GM18505 (cell line): Measurements from ENCODE around the gene PAM16.
"Not testable (repeated sequence)": the region's sequence is repeated elsewhere in the genome, so short reads cannot be mapped to it uniquely, and the experiment has no call there.

Source experiments
- ATAC-seq: cut with Tn5 transposase; IDR thresholded peaks from one replicate; pipeline ENCODE4 v1.9.1; 2021; ENCODE audit not compliant: unreplicated experiment
- POLR2A ChIP-seq: IDR thresholded peaks from 4 replicates; pipeline ENCODE4 v1.6.1; 2011; ENCODE audit warnings: borderline replicate concordance; ENCODE audit not compliant: insufficient read depth, insufficient read length; ENCODE audit errors: extremely low read depth

The PAM16 gene

GRCh38 chr16:4338125-4338582, 13.0 kb downstream of the PAM16 start:
- no peak for ATAC-seq
- TF ChIP-seq POLR2A, result no peak

GRCh38 chr16:4337540-4338088, 13.5 kb downstream of the PAM16 start:
- TF ChIP-seq POLR2A, result no peak
- no peak for ATAC-seq

- no peak for ATAC-seq
Observed at GRCh38 chr16:4336701-4337539, 14.2 kb downstream of the PAM16 start.

GRCh38 chr16:4334724-4335495, 16.2 kb downstream of the PAM16 start:
- TF ChIP-seq POLR2A, result no peak
- ATAC-seq, result no peak

More at GRCh38 chr16:4336701-4337539, 14.2 kb downstream of the PAM16 start:
- TF ChIP-seq POLR2A, result no peak

GRCh38 chr16:4333714-4334113, 17.4 kb downstream of the PAM16 start:
- not testable (repeated sequence) for ATAC-seq

GRCh38 chr16:4333308-4333638, 17.8 kb downstream of the PAM16 start:
- ATAC-seq, result no peak
- no peak for TF ChIP-seq POLR2A

- TF ChIP-seq POLR2A, result no peak
- no peak for ATAC-seq
Observed at GRCh38 chr16:4332623-4333307, 18.4 kb downstream of the PAM16 start.

GRCh38 chr16:4332083-4332482, 19.0 kb downstream of the PAM16 start:
- TF ChIP-seq POLR2A, result no peak

GRCh38 chr16:4330277-4330874, 20.7 kb downstream of the PAM16 start:
- peak; percentile 51 for ATAC-seq
- TF ChIP-seq POLR2A, result no peak

More at GRCh38 chr16:4332083-4332482, 19.0 kb downstream of the PAM16 start:
- no peak for ATAC-seq

GRCh38 chr16:4328782-4329775, 22.0 kb downstream of the PAM16 start:
- TF ChIP-seq POLR2A, result no peak
- ATAC-seq, result no peak

GRCh38 chr16:4328046-4328781, 22.9 kb downstream of the PAM16 start:
- no peak for ATAC-seq

More at GRCh38 chr16:4328046-4328781, 22.9 kb downstream of the PAM16 start:
- no peak for TF ChIP-seq POLR2A
